ENCODE data around the gene ACOT9.

DNA sequence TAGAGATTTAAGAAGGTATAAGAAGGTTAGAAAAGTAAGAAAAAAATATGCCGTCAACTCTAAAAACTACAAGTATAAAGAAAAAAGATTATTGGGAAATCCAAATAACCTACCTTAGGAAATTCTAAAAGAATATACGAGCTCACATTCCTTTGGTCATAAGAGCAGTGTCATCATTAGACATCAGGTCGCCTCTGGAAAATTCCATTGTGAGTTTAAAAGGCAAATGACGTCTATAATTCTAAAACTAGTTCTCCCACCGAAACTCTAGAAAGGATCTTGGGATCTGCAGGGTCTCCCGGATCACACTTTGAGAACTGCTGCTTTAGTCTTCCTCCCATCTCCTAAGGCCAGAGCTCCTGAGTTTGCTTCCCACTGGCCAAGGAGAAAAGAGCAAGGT lies 39.4 kb upstream of the ACOT9 start:
- TF ChIP-seq CTCF (conservative IDR thresholded peaks at IDR 0.05; ENCODE audit: low read depth, low read length): no peak
- no peak for TF ChIP-seq EZH2 (IDR thresholded peaks at IDR 0.05; ENCODE audit: borderline replicate concordance, low read depth, low read length, poor library complexity, severe bottlenecking)
